CD8-positive, alpha-beta memory T cell (primary cell): Measurements from ENCODE around the gene BTRC. TPM values are rescaled to one million over a fixed set of nuclear protein-coding genes. Genes with fewer than 3 reads are reported as not detected.

Experiments
- CTCF ChIA-PET: fragments of 350-600 bp; sonication (Branson Sonifier 250); formaldehyde crosslinking; loops from one replicate; lab custom pipeline; 2021; ENCODE audit warnings: antibody characterized with exemption; lab: Charles Lee
- POLR2A ChIA-PET: fragments of 350-600 bp; sonication (Branson Sonifier 250); formaldehyde crosslinking; loops from one replicate; lab custom pipeline; 2021; ENCODE audit warnings: antibody characterized with exemption; lab: Charles Lee
- DNase-seq, 5 donors: peaks; one replicate each; pipeline versions ENCODE4 v3.0.0 to v3.0.0-alpha.2; 2020 to 2022; ENCODE audit warnings: mixed read lengths in 1 of 5
- H3K27ac ChIP-seq: one replicate; pipeline ENCODE4 v1.7.0; 2013; ENCODE audit warnings: low read depth, mild to moderate bottlenecking, low read length, moderate library complexity
- H3K27me3 ChIP-seq: 2 replicates; pipeline ENCODE4 v1.7.0; 2013; ENCODE audit warnings: low read length, mild to moderate bottlenecking; ENCODE audit not compliant: insufficient read depth, poor library complexity, severe bottlenecking
- H3K36me3 ChIP-seq: 2 replicates; pipeline ENCODE4 v1.7.0; 2013; ENCODE audit warnings: mild to moderate bottlenecking, low read length, moderate library complexity; ENCODE audit not compliant: insufficient read depth
- H3K4me1 ChIP-seq: 2 replicates; pipeline ENCODE4 v1.7.0; 2013; ENCODE audit warnings: mild to moderate bottlenecking, low read length, moderate library complexity; ENCODE audit not compliant: insufficient read depth
- H3K4me3 ChIP-seq: 2 replicates; pipeline ENCODE4 v1.7.0; 2013; ENCODE audit warnings: mild to moderate bottlenecking, low read length
- H3K9me3 ChIP-seq: 2 replicates; pipeline ENCODE4 v1.7.0; 2013; ENCODE audit warnings: mild to moderate bottlenecking, low read length
- H3K27ac Mint-ChIP-seq, 8 donors: one replicate each; pipeline ENCODE4 v1.8.0; 2020 to 2021; ENCODE audit warnings: mixed read lengths in 8 of 8, mild to moderate bottlenecking in 6 of 8, inconsistent platforms in 3 of 8, moderate library complexity in 3 of 8
- H3K27me3 Mint-ChIP-seq, 2 donors: one replicate each; pipeline ENCODE4 v1.8.0; 2020 to 2021; ENCODE audit warnings: mixed read lengths in 2 of 2, mild to moderate bottlenecking in 1 of 2, moderate library complexity in 1 of 2
- H3K36me3 Mint-ChIP-seq, 3 donors: one replicate each; pipeline ENCODE4 v1.8.0; 2020 to 2021; ENCODE audit warnings: mixed read lengths in 3 of 3, inconsistent platforms in 1 of 3, mild to moderate bottlenecking in 1 of 3
- H3K4me1 Mint-ChIP-seq, 3 donors: one replicate each; pipeline ENCODE4 v1.8.0; 2020 to 2021; ENCODE audit warnings: mixed read lengths in 3 of 3, inconsistent platforms in 1 of 3, mild to moderate bottlenecking in 1 of 3
- H3K4me3 Mint-ChIP-seq, 7 donors: one replicate each; pipeline ENCODE4 v1.8.0; 2020 to 2021; ENCODE audit warnings: mixed read lengths in 7 of 7, mild to moderate bottlenecking in 6 of 7, moderate library complexity in 4 of 7, inconsistent platforms in 2 of 7
- H3K9me3 Mint-ChIP-seq, 5 donors: one replicate each; pipeline ENCODE4 v1.8.0; 2020 to 2022; ENCODE audit warnings: mixed read lengths in 5 of 5, mild to moderate bottlenecking in 3 of 5, moderate library complexity in 2 of 5, inconsistent platforms in 1 of 5
- polyA plus RNA-seq: library from polyadenylated mRNA; unstranded; fragments of 300-500 nt; fragmentation: Illumina TruSeq; gene quantifications from one replicate; pipeline ENCODE4 v1.2.3, GENCODE V29; 2021
- total RNA-seq, 2 experiments: library from RNA; stranded (reverse); gene quantifications; one replicate each; pipeline ENCODE4 v1.2.3, GENCODE V29; 2021

Gene BTRC
- total and polyA plus RNA-seq, 3 experiments from 2014 or later = 7.1 to 21.3 (median 19.3) TPM

DNA sequence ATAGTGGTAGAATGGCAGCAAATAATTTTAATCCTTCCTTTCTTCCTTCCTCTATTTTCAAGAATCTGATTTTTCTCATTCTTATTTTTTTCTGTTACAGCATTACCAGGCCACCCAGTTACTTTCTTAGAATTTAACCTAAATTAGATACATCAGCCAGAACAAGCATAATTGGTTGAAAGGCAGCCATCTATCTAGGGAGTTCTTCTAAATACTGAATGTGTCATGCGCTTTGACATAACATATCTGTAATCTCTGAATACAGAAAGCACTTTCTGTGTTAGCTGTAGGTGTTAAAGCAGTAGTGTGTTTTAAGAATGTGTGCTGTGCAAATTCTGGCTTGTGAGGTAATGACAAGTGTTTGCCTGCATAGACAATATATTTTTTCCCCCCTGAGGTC lies 97.3 kb downstream of the BTRC start:
- H3K4me3 Mint-ChIP-seq = no peak overlapping the region
- POLR2A ChIA-PET = no interaction called here
- DNase-seq = no peak

GRCh38 chr10:101451667-101452069 lies 97.7 kb downstream of the BTRC start:
- Histone ChIP-seq H3K9me3 (no peaks in the 10 kb centered on the region), H3K27me3 (no peaks in the 10 kb centered on the region), H3K27ac (no peak overlapping the region), H3K36me3 (no peaks in the 10 kb centered on the region), H3K4me3 (no peak overlapping the region), H3K4me1 (peaks cover 21% of the 10 kb centered on the region)
- ChIA-PET CTCF (interaction anchor here (1.7 kb wide), 1 partner anchor 15 kb away, joined by 5 read pairs; no protein-coding TSS in a partner anchor), POLR2A (no interaction called here)
- DNase-seq = no peak
- Mint-ChIP-seq H3K4me3 (no peak overlapping the region), H3K27me3 (no peaks in the 10 kb centered on the region), H3K27ac (no peak overlapping the region), H3K4me1 (peaks cover 28 to 44% (median 36%) of the 10 kb centered on the region in 3 donors), H3K36me3 (peaks cover 0 to 4% (median 0%) of the 10 kb centered on the region in 3 donors), H3K9me3 (no peaks in the 10 kb centered on the region)

More for the DNA sequence above, 97.3 kb downstream of the BTRC start:
- H3K36me3 Mint-ChIP-seq = peaks cover 0 to 4% (median 0%) of the 10 kb centered on the region in 3 donors
- no peaks in the 10 kb centered on the region for H3K27me3 Mint-ChIP-seq
- no peaks in the 10 kb centered on the region for H3K9me3 Mint-ChIP-seq
- no peak overlapping the region for H3K27ac Mint-ChIP-seq
- peaks cover 28 to 44% (median 36%) of the 10 kb centered on the region in 3 donors for H3K4me1 Mint-ChIP-seq
- Histone ChIP-seq H3K4me3 (no peak overlapping the region), H3K27me3 (no peaks in the 10 kb centered on the region), H3K27ac (peak overlapping the region; percentile 14), H3K36me3 (no peaks in the 10 kb centered on the region), H3K9me3 (no peaks in the 10 kb centered on the region), H3K4me1 (peaks cover 21% of the 10 kb centered on the region)
- CTCF ChIA-PET = no interaction called here

DNA sequence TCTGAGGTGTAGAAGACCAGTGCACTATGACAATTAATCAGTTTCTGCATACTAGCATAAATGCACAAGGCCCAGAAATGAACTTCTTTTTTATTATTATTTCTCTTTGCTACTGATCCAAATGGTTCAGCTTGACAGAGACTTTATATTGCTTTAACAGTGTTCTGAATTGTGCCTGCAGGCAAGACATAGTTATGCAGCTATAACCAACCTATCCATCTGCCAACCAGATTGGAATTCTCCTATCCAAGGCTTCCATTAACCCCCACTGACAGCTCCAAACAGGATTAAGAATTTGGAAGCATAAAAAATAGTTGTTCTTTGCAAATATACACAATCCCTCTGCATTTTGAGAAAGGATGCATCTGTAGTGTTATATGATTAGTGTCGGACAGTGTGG lies 98.2 kb downstream of the BTRC start:
- ChIA-PET CTCF (interaction anchor here (1.7 kb wide), 1 partner anchor 15 kb away, joined by 5 read pairs; no protein-coding TSS in a partner anchor), POLR2A (no interaction called here)
- no peak for DNase-seq
- H3K4me3 Mint-ChIP-seq = peak overlapping the region in 1 of 7 donors; percentile 58
- no peaks in the 10 kb centered on the region for H3K9me3 Mint-ChIP-seq
- H3K9me3 ChIP-seq = no peaks in the 10 kb centered on the region
- H3K4me1 Mint-ChIP-seq = peaks cover 28 to 44% (median 36%) of the 10 kb centered on the region in 3 donors
- H3K27me3 ChIP-seq = no peaks in the 10 kb centered on the region
- peak overlapping the region in 1 of 8 donors; percentile 24 for H3K27ac Mint-ChIP-seq
- H3K4me3 ChIP-seq = no peak overlapping the region
- no peak overlapping the region for H3K27ac ChIP-seq
- no peaks in the 10 kb centered on the region for H3K27me3 Mint-ChIP-seq
- H3K4me1 ChIP-seq = peaks cover 21% of the 10 kb centered on the region
- H3K36me3 ChIP-seq = no peaks in the 10 kb centered on the region
- H3K36me3 Mint-ChIP-seq = peaks cover 0 to 4% (median 0%) of the 10 kb centered on the region in 3 donors

- H3K27me3 ChIP-seq = no peaks in the 10 kb centered on the region
- Mint-ChIP-seq H3K27ac (peak overlapping the region in 2 of 8 donors; percentile 20 to 24), H3K4me1 (peaks cover 28 to 44% (median 36%) of the 10 kb centered on the region in 3 donors), H3K27me3 (no peaks in the 10 kb centered on the region), H3K36me3 (peaks cover 0 to 4% (median 0%) of the 10 kb centered on the region in 3 donors), H3K4me3 (peak overlapping the region in 2 of 7 donors; percentile 6 to 58), H3K9me3 (no peaks in the 10 kb centered on the region)
- CTCF ChIA-PET = interaction anchor here (1.7 kb wide), 1 partner anchor 14 kb away, joined by 5 read pairs; no protein-coding TSS in a partner anchor
- H3K4me3 ChIP-seq = no peak overlapping the region
- H3K9me3 ChIP-seq = no peaks in the 10 kb centered on the region
- H3K36me3 ChIP-seq = no peaks in the 10 kb centered on the region
- DNase-seq = no peak
- POLR2A ChIA-PET = no interaction called here
- H3K4me1 ChIP-seq = peaks cover 21% of the 10 kb centered on the region
- H3K27ac ChIP-seq = no peak overlapping the region
These were observed 98.6 kb downstream of the BTRC start for GRCh38 chr10:101452593-101452992.

- Histone ChIP-seq H3K9me3 (no peaks in the 10 kb centered on the region), H3K27me3 (no peaks in the 10 kb centered on the region), H3K27ac (no peak overlapping the region), H3K4me1 (peaks cover 21% of the 10 kb centered on the region), H3K36me3 (no peaks in the 10 kb centered on the region), H3K4me3 (no peak overlapping the region)
- POLR2A ChIA-PET = no interaction called here
- peaks cover 0 to 4% (median 0%) of the 10 kb centered on the region in 3 donors for H3K36me3 Mint-ChIP-seq
- H3K9me3 Mint-ChIP-seq = no peaks in the 10 kb centered on the region
- H3K4me3 Mint-ChIP-seq = peak overlapping the region in 3 of 7 donors; percentile 4 to 30 (median 10)
- no peak for DNase-seq
- no peaks in the 10 kb centered on the region for H3K27me3 Mint-ChIP-seq
- peaks cover 30 to 44% (median 40%) of the 10 kb centered on the region in 3 donors for H3K4me1 Mint-ChIP-seq
- CTCF ChIA-PET = interaction anchor here (1.1 to 1.7 kb wide), 2 partner anchors 14 to 240 kb away, joined by 4 to 5 read pairs; no protein-coding TSS in a partner anchor
- H3K27ac Mint-ChIP-seq = no peak overlapping the region
These were observed 99.4 kb downstream of the BTRC start for GRCh38 chr10:101453318-101453717.

- no peak overlapping the region for H3K4me3 ChIP-seq
- H3K4me1 Mint-ChIP-seq = peaks cover 30 to 44% (median 40%) of the 10 kb centered on the region in 3 donors
- H3K36me3 Mint-ChIP-seq = peaks cover 0 to 4% (median 0%) of the 10 kb centered on the region in 3 donors
- H3K36me3 ChIP-seq = no peaks in the 10 kb centered on the region
- peak in 1 of 5 donors; percentile 11 for DNase-seq
- POLR2A ChIA-PET = interaction anchor here (0.6 kb wide), 1 partner anchor 14 kb away, joined by 3 read pairs; no protein-coding TSS in a partner anchor
- peak overlapping the region in 1 of 8 donors; percentile 44 for H3K27ac Mint-ChIP-seq
- H3K9me3 Mint-ChIP-seq = no peaks in the 10 kb centered on the region
- CTCF ChIA-PET = interaction anchor here (0.7 to 1.3 kb wide), 4 partner anchors 10 to 240 kb away, joined by 3 to 6 read pairs (median 4); no protein-coding TSS in a partner anchor
- no peaks in the 10 kb centered on the region for H3K27me3 Mint-ChIP-seq
- H3K27ac ChIP-seq = no peak overlapping the region
- H3K27me3 ChIP-seq = no peaks in the 10 kb centered on the region
- peaks cover 21% of the 10 kb centered on the region for H3K4me1 ChIP-seq
- H3K9me3 ChIP-seq = no peaks in the 10 kb centered on the region
- H3K4me3 Mint-ChIP-seq = peak overlapping the region in 3 of 7 donors; percentile 4 to 30 (median 10)
These were observed 100.1 kb downstream of the BTRC start for GRCh38 chr10:101453791-101454718.

GRCh38 chr10:101458869-101459268 lies 104.9 kb downstream of the BTRC start:
- no peak overlapping the region for H3K27ac Mint-ChIP-seq
- CTCF ChIA-PET = interaction anchor here (1.0 kb wide), 1 partner anchor 220 kb away, joined by 4 read pairs; no protein-coding TSS in a partner anchor
- H3K4me3 Mint-ChIP-seq = no peak overlapping the region

More at GRCh38 chr10:101458869-101459268, 104.9 kb downstream of the BTRC start:
- peaks cover 0 to 7% (median 2%) of the 10 kb centered on the region in 3 donors for H3K36me3 Mint-ChIP-seq
- Histone ChIP-seq H3K36me3 (no peaks in the 10 kb centered on the region), H3K27ac (no peak overlapping the region), H3K4me3 (no peak overlapping the region), H3K4me1 (peaks cover 2% of the 10 kb centered on the region), H3K9me3 (no peaks in the 10 kb centered on the region), H3K27me3 (no peaks in the 10 kb centered on the region)
- no peaks in the 10 kb centered on the region for H3K27me3 Mint-ChIP-seq
- no peak for DNase-seq
- POLR2A ChIA-PET = no interaction called here
- no peaks in the 10 kb centered on the region for H3K9me3 Mint-ChIP-seq
- peaks cover 9 to 11% (median 9%) of the 10 kb centered on the region in 3 donors for H3K4me1 Mint-ChIP-seq
